WTC11 (cell line): Measurements from ENCODE around the gene EYS. TPM values are rescaled to one million over a fixed set of nuclear protein-coding genes. Genes with fewer than 3 reads are reported as not detected.

Experiments
- ATAC-seq: fragments of 200-7000 bp; cut with Tn5 transposase; 2 replicates; pipeline ENCODE4 v1.10.0; 2021; ENCODE audit warnings: mild to moderate bottlenecking, moderate library complexity
- CTCF ChIA-PET: fragments of 300-600 bp; sonication (Branson Sonifier 250); formaldehyde crosslinking; loops from one replicate; lab custom pipeline; 2021; ENCODE audit warnings: antibody characterized with exemption; lab: Charles Lee
- POLR2A ChIA-PET: fragments of 350-600 bp; sonication (Branson Sonifier 250); formaldehyde crosslinking; loops from one replicate; lab custom pipeline; 2021; ENCODE audit warnings: antibody characterized with exemption; lab: Charles Lee
- DNase-seq: peaks from one replicate; pipeline ENCODE4 v3.0.0; 2021; ENCODE audit warnings: low spot score
- H3K27ac Mint-ChIP-seq: 2 replicates; pipeline ENCODE4 v1.8.0; 2021; ENCODE audit warnings: mixed read lengths
- H3K27me3 Mint-ChIP-seq: 2 replicates; pipeline ENCODE4 v1.8.0; 2021; ENCODE audit warnings: low read depth, mild to moderate bottlenecking, moderate library complexity, mixed read lengths
- H3K36me3 Mint-ChIP-seq: 2 replicates; pipeline ENCODE4 v1.8.0; 2021; ENCODE audit warnings: mixed read lengths
- H3K4me1 Mint-ChIP-seq: 2 replicates; pipeline ENCODE4 v1.8.0; 2022; ENCODE audit warnings: mixed read lengths
- H3K4me3 Mint-ChIP-seq: 2 replicates; pipeline ENCODE4 v1.8.0; 2021; ENCODE audit warnings: mild to moderate bottlenecking, moderate library complexity, mixed read lengths
- H3K9me3 Mint-ChIP-seq: 2 replicates; pipeline ENCODE4 v1.8.0; 2021; ENCODE audit warnings: mixed read lengths
- ERG ChIP-seq: fragments of 250-450 bp; sonication (Bioruptor Pico); IDR thresholded peaks from 2 replicates; pipeline ENCODE4 v1.8.0; 2021; ENCODE audit warnings: mild to moderate bottlenecking
- ETV6 ChIP-seq: sonication (generic); formaldehyde crosslinking; IDR thresholded peaks from 2 replicates; pipeline ENCODE4 v1.8.1; 2022; ENCODE audit warnings: mild to moderate bottlenecking, missing genetic modification reagents
- IRF2 ChIP-seq: sonication (generic); formaldehyde crosslinking; IDR thresholded peaks from 2 replicates; pipeline ENCODE4 v1.8.0; 2022; ENCODE audit warnings: low read depth, missing genetic modification reagents, borderline replicate concordance
- MAX ChIP-seq: sonication (generic); formaldehyde crosslinking; IDR thresholded peaks from 2 replicates; pipeline ENCODE4 v1.8.0; 2022; ENCODE audit warnings: mild to moderate bottlenecking, missing genetic modification reagents
- NFATC4 ChIP-seq: fragments of 250-450 bp; sonication (Bioruptor Pico); IDR thresholded peaks from 2 replicates; pipeline ENCODE4 v1.9.0; 2021; ENCODE audit warnings: mild to moderate bottlenecking
- NR1H2 ChIP-seq: sonication (generic); formaldehyde crosslinking; IDR thresholded peaks from 2 replicates; pipeline ENCODE4 v1.9.0; 2021; ENCODE audit warnings: mild to moderate bottlenecking, moderate library complexity, missing genetic modification reagents
- NR3C1 ChIP-seq: sonication (generic); formaldehyde crosslinking; conservative IDR thresholded peaks from 2 replicates; pipeline ENCODE4 v1.8.1; 2023; ENCODE audit warnings: low read depth, mild to moderate bottlenecking, missing genetic modification reagents
- PRRX2 ChIP-seq: fragments of 250-450 bp; sonication (Bioruptor Pico); IDR thresholded peaks from 2 replicates; pipeline ENCODE4 v1.8.0; 2021; ENCODE audit warnings: mild to moderate bottlenecking
- RELA ChIP-seq: sonication (generic); formaldehyde crosslinking; IDR thresholded peaks from 2 replicates; pipeline ENCODE4 v1.8.1; 2022; ENCODE audit warnings: missing genetic modification reagents, mild to moderate bottlenecking, borderline replicate concordance
- RORB ChIP-seq: fragments of 250-450 bp; sonication (Bioruptor Pico); IDR thresholded peaks from 2 replicates; pipeline ENCODE4 v1.9.0; 2021; ENCODE audit warnings: mild to moderate bottlenecking
- TP53 ChIP-seq: sonication (generic); formaldehyde crosslinking; IDR thresholded peaks from 2 replicates; pipeline ENCODE4 v1.8.1; 2023; ENCODE audit warnings: mild to moderate bottlenecking, missing genetic modification reagents
- USF1 ChIP-seq: sonication (generic); formaldehyde crosslinking; IDR thresholded peaks from 2 replicates; pipeline ENCODE4 v1.8.0; 2022; ENCODE audit warnings: mild to moderate bottlenecking, missing genetic modification reagents
- ZNF121 ChIP-seq: sonication (generic); formaldehyde crosslinking; IDR thresholded peaks from 2 replicates; pipeline ENCODE4 v1.8.0; 2023; ENCODE audit warnings: missing genetic modification reagents
- ZNF219 ChIP-seq: sonication (generic); formaldehyde crosslinking; IDR thresholded peaks from 2 replicates; pipeline ENCODE4 v1.8.0; 2023; ENCODE audit warnings: missing genetic modification reagents, mild to moderate bottlenecking, borderline replicate concordance
- ZNF317 ChIP-seq: sonication (generic); formaldehyde crosslinking; IDR thresholded peaks from 2 replicates; pipeline ENCODE4 v1.8.1; 2023; ENCODE audit warnings: low read depth, mild to moderate bottlenecking, moderate library complexity, missing genetic modification reagents, borderline replicate concordance
- ZNF532 ChIP-seq: fragments of 250-450 bp; sonication (Bioruptor Pico); IDR thresholded peaks from 2 replicates; pipeline ENCODE4 v1.9.0; 2021; ENCODE audit warnings: mild to moderate bottlenecking, borderline replicate concordance
- ZSCAN18 ChIP-seq: fragments of 250-450 bp; sonication (Bioruptor Pico); IDR thresholded peaks from 2 replicates; pipeline ENCODE4 v2.1.2; 2022; ENCODE audit warnings: mild to moderate bottlenecking, moderate library complexity
- total RNA-seq: library from RNA; stranded (reverse); gene quantifications from 3 replicates; pipeline ENCODE4 v1.2.3, GENCODE V29; 2021
- TF ChIP-seq, protein P1 (sequence below): sonication (generic); formaldehyde crosslinking; IDR thresholded peaks from 2 replicates; pipeline ENCODE4 v1.8.0; 2022; ENCODE audit warnings: mild to moderate bottlenecking, missing genetic modification reagents
- TF ChIP-seq, protein P2 (sequence below): sonication (generic); formaldehyde crosslinking; IDR thresholded peaks from 2 replicates; pipeline ENCODE4 v1.8.0; 2022; ENCODE audit warnings: missing genetic modification reagents
- TF ChIP-seq, protein P3 (sequence below): fragments of 250-450 bp; sonication (Bioruptor Pico); IDR thresholded peaks from 2 replicates; pipeline ENCODE4 v1.9.0; 2021; ENCODE audit warnings: mild to moderate bottlenecking
- TF ChIP-seq, protein P4 (sequence below): fragments of 200-600 bp; IDR thresholded peaks from 2 replicates; pipeline ENCODE4 v1.8.0; 2022; ENCODE audit warnings: antibody characterized with exemption

EYS gene
- total RNA-seq, 1 experiment from 2014 or later, result not detected

- no peak for TF ChIP-seq PRRX2 (CRISPR knock-in tag)
- TF ChIP-seq NR3C1 (CRISPR knock-in tag), result no peak
- no peak for TF ChIP-seq ERG (CRISPR knock-in tag)
- TF ChIP-seq ETV6 (CRISPR knock-in tag), result no peak
- no peak for TF ChIP-seq IRF2 (CRISPR knock-in tag)
- no peak for TF ChIP-seq NFATC4 (CRISPR knock-in tag)
- TF ChIP-seq ZNF532 (CRISPR knock-in tag), result no peak
- TF ChIP-seq RELA (CRISPR knock-in tag), result no peak
- TF ChIP-seq ZNF219, result no peak
- TF ChIP-seq, protein P1, sequence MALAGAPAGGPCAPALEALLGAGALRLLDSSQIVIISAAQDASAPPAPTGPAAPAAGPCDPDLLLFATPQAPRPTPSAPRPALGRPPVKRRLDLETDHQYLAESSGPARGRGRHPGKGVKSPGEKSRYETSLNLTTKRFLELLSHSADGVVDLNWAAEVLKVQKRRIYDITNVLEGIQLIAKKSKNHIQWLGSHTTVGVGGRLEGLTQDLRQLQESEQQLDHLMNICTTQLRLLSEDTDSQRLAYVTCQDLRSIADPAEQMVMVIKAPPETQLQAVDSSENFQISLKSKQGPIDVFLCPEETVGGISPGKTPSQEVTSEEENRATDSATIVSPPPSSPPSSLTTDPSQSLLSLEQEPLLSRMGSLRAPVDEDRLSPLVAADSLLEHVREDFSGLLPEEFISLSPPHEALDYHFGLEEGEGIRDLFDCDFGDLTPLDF (CRISPR knock-in tag), result no peak
- no peak for TF ChIP-seq USF1 (CRISPR knock-in tag)
- TF ChIP-seq, protein P2, sequence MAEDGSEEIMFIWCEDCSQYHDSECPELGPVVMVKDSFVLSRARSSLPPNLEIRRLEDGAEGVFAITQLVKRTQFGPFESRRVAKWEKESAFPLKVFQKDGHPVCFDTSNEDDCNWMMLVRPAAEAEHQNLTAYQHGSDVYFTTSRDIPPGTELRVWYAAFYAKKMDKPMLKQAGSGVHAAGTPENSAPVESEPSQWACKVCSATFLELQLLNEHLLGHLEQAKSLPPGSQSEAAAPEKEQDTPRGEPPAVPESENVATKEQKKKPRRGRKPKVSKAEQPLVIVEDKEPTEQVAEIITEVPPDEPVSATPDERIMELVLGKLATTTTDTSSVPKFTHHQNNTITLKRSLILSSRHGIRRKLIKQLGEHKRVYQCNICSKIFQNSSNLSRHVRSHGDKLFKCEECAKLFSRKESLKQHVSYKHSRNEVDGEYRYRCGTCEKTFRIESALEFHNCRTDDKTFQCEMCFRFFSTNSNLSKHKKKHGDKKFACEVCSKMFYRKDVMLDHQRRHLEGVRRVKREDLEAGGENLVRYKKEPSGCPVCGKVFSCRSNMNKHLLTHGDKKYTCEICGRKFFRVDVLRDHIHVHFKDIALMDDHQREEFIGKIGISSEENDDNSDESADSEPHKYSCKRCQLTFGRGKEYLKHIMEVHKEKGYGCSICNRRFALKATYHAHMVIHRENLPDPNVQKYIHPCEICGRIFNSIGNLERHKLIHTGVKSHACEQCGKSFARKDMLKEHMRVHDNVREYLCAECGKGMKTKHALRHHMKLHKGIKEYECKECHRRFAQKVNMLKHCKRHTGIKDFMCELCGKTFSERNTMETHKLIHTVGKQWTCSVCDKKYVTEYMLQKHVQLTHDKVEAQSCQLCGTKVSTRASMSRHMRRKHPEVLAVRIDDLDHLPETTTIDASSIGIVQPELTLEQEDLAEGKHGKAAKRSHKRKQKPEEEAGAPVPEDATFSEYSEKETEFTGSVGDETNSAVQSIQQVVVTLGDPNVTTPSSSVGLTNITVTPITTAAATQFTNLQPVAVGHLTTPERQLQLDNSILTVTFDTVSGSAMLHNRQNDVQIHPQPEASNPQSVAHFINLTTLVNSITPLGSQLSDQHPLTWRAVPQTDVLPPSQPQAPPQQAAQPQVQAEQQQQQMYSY, result no peak
- no peak for TF ChIP-seq ZNF121
Observed at GRCh38 chr6:64326939-64327338, 1380.1 kb downstream of the EYS start.

DNA sequence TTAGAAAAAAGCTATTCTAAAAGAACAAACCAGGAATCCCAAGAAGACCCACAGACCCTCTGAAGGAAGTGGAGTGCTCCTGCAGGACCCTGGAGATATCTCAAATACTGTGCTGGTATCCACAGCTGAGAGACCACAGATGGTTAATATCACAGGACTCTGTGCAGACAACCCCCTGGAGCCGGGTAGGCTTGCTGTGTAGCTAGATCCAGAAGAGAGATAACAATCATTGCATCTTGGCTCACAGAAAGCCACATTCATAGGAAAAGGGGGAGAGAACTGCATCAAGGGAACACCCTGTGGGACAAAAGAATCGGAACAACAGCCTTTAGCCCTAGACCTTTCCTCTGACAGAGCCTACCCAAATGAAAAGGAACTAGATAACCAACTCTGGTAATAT lies 1381.9 kb downstream of the EYS start:
- POLR2A ChIA-PET, result no interaction called here
- Mint-ChIP-seq H3K27ac (no peak overlapping the region), H3K4me3 (no peak overlapping the region), H3K36me3 (peaks cover 42% of the 10 kb centered on the region), H3K27me3 (0 out of 2 replicates have a peak, but pooled peaks cover 3% of the 10 kb centered on the region), H3K9me3 (peaks cover 71% of the 10 kb centered on the region), H3K4me1 (no peaks in the 10 kb centered on the region)
- ATAC-seq (no peak), DNase-seq (no peak)
- CTCF ChIA-PET, result no interaction called here
- TF ChIP-seq ZNF317 (CRISPR knock-in tag), result no peak
- TF ChIP-seq, protein P3, sequence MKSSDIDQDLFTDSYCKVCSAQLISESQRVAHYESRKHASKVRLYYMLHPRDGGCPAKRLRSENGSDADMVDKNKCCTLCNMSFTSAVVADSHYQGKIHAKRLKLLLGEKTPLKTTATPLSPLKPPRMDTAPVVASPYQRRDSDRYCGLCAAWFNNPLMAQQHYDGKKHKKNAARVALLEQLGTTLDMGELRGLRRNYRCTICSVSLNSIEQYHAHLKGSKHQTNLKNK, result no peak
- TF ChIP-seq TP53 (CRISPR knock-in tag), result no peak
- no peak for TF ChIP-seq RORB
- TF ChIP-seq ZSCAN18, result no peak
- no peak for TF ChIP-seq NR3C1 (CRISPR knock-in tag)
- no peak for TF ChIP-seq NR1H2 (CRISPR knock-in tag)
- TF ChIP-seq, protein P4, sequence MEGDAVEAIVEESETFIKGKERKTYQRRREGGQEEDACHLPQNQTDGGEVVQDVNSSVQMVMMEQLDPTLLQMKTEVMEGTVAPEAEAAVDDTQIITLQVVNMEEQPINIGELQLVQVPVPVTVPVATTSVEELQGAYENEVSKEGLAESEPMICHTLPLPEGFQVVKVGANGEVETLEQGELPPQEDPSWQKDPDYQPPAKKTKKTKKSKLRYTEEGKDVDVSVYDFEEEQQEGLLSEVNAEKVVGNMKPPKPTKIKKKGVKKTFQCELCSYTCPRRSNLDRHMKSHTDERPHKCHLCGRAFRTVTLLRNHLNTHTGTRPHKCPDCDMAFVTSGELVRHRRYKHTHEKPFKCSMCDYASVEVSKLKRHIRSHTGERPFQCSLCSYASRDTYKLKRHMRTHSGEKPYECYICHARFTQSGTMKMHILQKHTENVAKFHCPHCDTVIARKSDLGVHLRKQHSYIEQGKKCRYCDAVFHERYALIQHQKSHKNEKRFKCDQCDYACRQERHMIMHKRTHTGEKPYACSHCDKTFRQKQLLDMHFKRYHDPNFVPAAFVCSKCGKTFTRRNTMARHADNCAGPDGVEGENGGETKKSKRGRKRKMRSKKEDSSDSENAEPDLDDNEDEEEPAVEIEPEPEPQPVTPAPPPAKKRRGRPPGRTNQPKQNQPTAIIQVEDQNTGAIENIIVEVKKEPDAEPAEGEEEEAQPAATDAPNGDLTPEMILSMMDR, result no peak
- TF ChIP-seq MAX (CRISPR knock-in tag), result no peak
- no peak for TF ChIP-seq ZNF121
- TF ChIP-seq IRF2 (CRISPR knock-in tag), result no peak

More at GRCh38 chr6:64326939-64327338, 1380.1 kb downstream of the EYS start:
- Mint-ChIP-seq H3K36me3 (peaks cover 49% of the 10 kb centered on the region), H3K27ac (no peak overlapping the region), H3K27me3 (0 out of 2 replicates have a peak, but pooled peaks cover 3% of the 10 kb centered on the region), H3K4me3 (no peak overlapping the region), H3K9me3 (peaks cover 74% of the 10 kb centered on the region), H3K4me1 (no peaks in the 10 kb centered on the region)
- ChIA-PET CTCF (no interaction called here), POLR2A (no interaction called here)
- no peak for ATAC-seq
- DNase-seq, result no peak
